T-helper 2 cell treated with Interferon-gamma antibody and Interleukin-4, amounts not matched to agents 5 μg/mL and 100 μg/mL, for 36 hours (primary cell): ENCODE results near the gene SLC28A2.

Source experiments
- DNase-seq: peaks from one replicate; pipeline ENCODE4 v3.0.0; 2021; ENCODE audit warnings: low spot score
- H3K27ac Mint-ChIP-seq: one replicate; pipeline ENCODE4 v1.8.0; 2021; ENCODE audit warnings: mild to moderate bottlenecking, mixed read lengths
- H3K27me3 Mint-ChIP-seq: one replicate; pipeline ENCODE4 v1.8.0; 2021; ENCODE audit warnings: low read depth, mixed read lengths
- H3K36me3 Mint-ChIP-seq: one replicate; pipeline ENCODE4 v1.8.0; 2021; ENCODE audit warnings: low read depth, mixed read lengths
- H3K4me1 Mint-ChIP-seq: one replicate; pipeline ENCODE4 v1.8.0; 2021; ENCODE audit warnings: low read depth, mixed read lengths
- H3K4me3 Mint-ChIP-seq: one replicate; pipeline ENCODE4 v1.8.0; 2022; ENCODE audit warnings: mild to moderate bottlenecking, moderate library complexity, mixed read lengths
- H3K9me3 Mint-ChIP-seq: one replicate; pipeline ENCODE4 v1.8.0; 2021; ENCODE audit warnings: mixed read lengths

Gene SLC28A2

GRCh38 chr15:45320581-45321205, 68.7 kb downstream of the SLC28A2 start:
- no peaks in the 10 kb centered on the region for H3K9me3 Mint-ChIP-seq
- peaks cover 7% of the 10 kb centered on the region for H3K27me3 Mint-ChIP-seq
- no peaks in the 10 kb centered on the region for H3K36me3 Mint-ChIP-seq
- H3K4me1 Mint-ChIP-seq = no peaks in the 10 kb centered on the region
- H3K4me3 Mint-ChIP-seq = no peak overlapping the region
- no peak overlapping the region for H3K27ac Mint-ChIP-seq
- DNase-seq = no peak

GRCh38 chr15:45326280-45326679, 74.2 kb downstream of the SLC28A2 start:
- Mint-ChIP-seq H3K4me1 (peaks cover 3% of the 10 kb centered on the region), H3K4me3 (no peak overlapping the region), H3K27me3 (peaks cover 21% of the 10 kb centered on the region), H3K27ac (no peak overlapping the region), H3K36me3 (no peaks in the 10 kb centered on the region), H3K9me3 (no peaks in the 10 kb centered on the region)
- no peak for DNase-seq

- no peak overlapping the region for H3K4me3 Mint-ChIP-seq
- H3K4me1 Mint-ChIP-seq = peaks cover 3% of the 10 kb centered on the region
- H3K27me3 Mint-ChIP-seq = peaks cover 24% of the 10 kb centered on the region
- H3K27ac Mint-ChIP-seq = no peak overlapping the region
- no peak for DNase-seq
- no peaks in the 10 kb centered on the region for H3K36me3 Mint-ChIP-seq
- H3K9me3 Mint-ChIP-seq = no peaks in the 10 kb centered on the region
Measured at GRCh38 chr15:45326741-45327140, 74.7 kb downstream of the SLC28A2 start.
